Astrocyte of the spinal cord (primary cell): ENCODE results near the gene CCDC91.
A peak's percentile ranks its signal among the peaks of the same experiment; 100 is the strongest.

Experiments used
- DNase-seq: peaks from one replicate; pipeline ENCODE4 v3.0.0; 2011; ENCODE audit warnings: low read depth, low spot score
- H3K4me3 ChIP-seq: 2 replicates; pipeline ENCODE4 v1.5.1; 2011; ENCODE audit warnings: low read depth, mild to moderate bottlenecking, low read length, moderate library complexity
- CTCF ChIP-seq: IDR thresholded peaks from 2 replicates; pipeline ENCODE4 v1.5.1; 2012; ENCODE audit warnings: low read depth, mild to moderate bottlenecking, low read length, inconsistent platforms
- in situ Hi-C: cut with HindIII; loops from 2 replicates; pipeline ENCODE4 v1.10.0; 2017; ENCODE audit warnings: low sequenced_read_pairs

The CCDC91 gene

GRCh38 chr12:28383368-28383767 is 193.1 kb downstream of the CCDC91 start:
- DNase-seq, result no peak
- TF ChIP-seq CTCF, result no peak

GRCh38 chr12:28388879-28389278 is 198.6 kb downstream of the CCDC91 start:
- in situ Hi-C loops, result no loop called here
- DNase-seq, result no peak
- TF ChIP-seq CTCF, result no peak
- no peak overlapping the region for H3K4me3 ChIP-seq

More at GRCh38 chr12:28383368-28383767, 193.1 kb downstream of the CCDC91 start:
- H3K4me3 ChIP-seq, result no peak overlapping the region
- in situ Hi-C loops, result no loop called here

GRCh38 chr12:28390206-28390605 is 199.9 kb downstream of the CCDC91 start:
- H3K4me3 ChIP-seq, result no peak overlapping the region
- no peak for TF ChIP-seq CTCF
- in situ Hi-C loops, result no loop called here
- DNase-seq, result no peak

GRCh38 chr12:28390761-28391385 is 200.6 kb downstream of the CCDC91 start:
- no peak for TF ChIP-seq CTCF
- H3K4me3 ChIP-seq, result no peak overlapping the region
- DNase-seq, result peak; percentile 56
- in situ Hi-C loops, result no loop called here

- DNase-seq, result peak; percentile 15
Observed at GRCh38 chr12:28409892-28410291, 219.6 kb downstream of the CCDC91 start.

GRCh38 chr12:28413460-28414109 is 223.3 kb downstream of the CCDC91 start:
- no peak for DNase-seq
- H3K4me3 ChIP-seq, result no peak overlapping the region
- no peak for TF ChIP-seq CTCF
- in situ Hi-C loops, result no loop called here

More at GRCh38 chr12:28409892-28410291, 219.6 kb downstream of the CCDC91 start:
- TF ChIP-seq CTCF, result no peak
- no peak overlapping the region for H3K4me3 ChIP-seq
- in situ Hi-C loops, result no loop called here
